Measurements from ENCODE around the gene LCMT1. TPM values are rescaled to one million over a fixed set of nuclear protein-coding genes. Genes with fewer than 3 reads are reported as not detected.

The LCMT1 gene
- total RNA-seq, 6 experiments from 2014 or later, result 31.7 to 44.1 (median 41.5) TPM

DNA sequence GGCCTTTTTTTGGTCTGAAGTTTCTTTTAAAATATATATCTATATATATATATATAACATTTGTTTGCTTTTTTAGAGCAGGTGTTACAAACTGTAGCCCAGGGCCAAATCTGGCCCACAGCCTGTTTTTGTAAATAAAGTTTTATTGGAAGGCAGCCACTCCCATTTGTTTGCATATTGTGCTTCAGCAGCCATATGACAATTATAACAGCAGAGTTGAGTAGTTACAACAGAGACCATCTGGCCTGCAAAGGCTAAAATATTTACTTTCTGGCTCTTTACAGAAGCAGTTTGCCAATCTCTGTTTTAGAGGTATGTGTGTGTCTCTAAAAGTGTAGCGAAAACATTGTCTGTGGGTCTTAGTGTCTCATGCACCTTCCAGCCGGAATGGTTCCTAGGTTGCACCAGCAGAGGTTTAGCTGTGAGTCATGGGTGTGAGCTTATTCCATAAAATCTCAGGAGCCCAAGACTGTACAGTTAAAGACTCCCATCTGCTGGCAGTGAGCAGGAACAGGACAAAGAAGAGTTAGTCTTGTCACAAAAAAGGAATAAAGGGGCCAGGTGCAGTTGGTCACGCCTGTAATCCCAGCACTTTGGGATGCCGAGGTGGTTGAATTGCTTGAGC is 23.8 kb downstream of the LCMT1 start:
- TF ChIP-seq CTCF (IDR thresholded peaks at IDR 0.05), result peak; percentile 76
- no peak overlapping the region for H3K4me3 Mint-ChIP-seq
- H3K4me1 Mint-ChIP-seq (ENCODE audit: low read depth), result peaks cover 26% of the 10 kb centered on the region
- H3K36me3 Mint-ChIP-seq (ENCODE audit: low read depth), result peaks cover 20% of the 10 kb centered on the region
- no peaks in the 10 kb centered on the region for H3K9me3 Mint-ChIP-seq
- peak; percentile 83 for DNase-seq
- no peaks in the 10 kb centered on the region for H3K27me3 Mint-ChIP-seq (ENCODE audit: insufficient read depth)
- 0 out of 2 replicates have a peak overlapping the region, but pooled peaks have one; percentile 29 for H3K27ac Mint-ChIP-seq

DNA sequence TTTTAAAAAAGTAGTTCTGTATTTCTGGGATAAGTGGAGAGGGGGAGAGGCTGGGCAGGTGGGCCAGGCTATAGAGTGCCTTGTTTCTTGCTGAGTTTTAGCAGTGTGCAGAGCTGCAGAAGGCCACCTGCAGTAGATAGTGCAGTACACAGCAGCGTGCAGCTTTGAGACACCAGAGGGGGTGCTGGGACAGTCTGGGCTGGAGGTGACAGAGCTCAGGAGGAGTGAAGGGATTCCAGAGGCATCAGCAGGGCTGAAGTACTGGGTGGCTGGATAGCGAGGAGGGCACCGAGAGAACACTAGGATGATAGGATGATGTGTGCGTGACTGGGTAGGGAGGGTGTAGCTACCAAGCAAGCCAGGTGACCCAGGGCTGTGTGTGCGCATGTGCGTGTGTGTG is 26.6 kb downstream of the LCMT1 start:
- Mint-ChIP-seq H3K4me1 (ENCODE audit: low read depth) (peaks cover 31% of the 10 kb centered on the region), H3K4me3 (no peak overlapping the region), H3K27ac (peak overlapping the region; percentile 7; the same call in 1 of the 2 replicates), H3K9me3 (no peaks in the 10 kb centered on the region), H3K36me3 (ENCODE audit: low read depth) (peaks cover 24% of the 10 kb centered on the region), H3K27me3 (ENCODE audit: insufficient read depth) (no peaks in the 10 kb centered on the region)
- no peak for TF ChIP-seq CTCF (IDR thresholded peaks at IDR 0.05)
- no peak for DNase-seq

- Mint-ChIP-seq H3K9me3 (no peaks in the 10 kb centered on the region), H3K27ac (no peak overlapping the region), H3K4me3 (no peak overlapping the region), H3K27me3 (ENCODE audit: insufficient read depth) (no peaks in the 10 kb centered on the region; the same call in none of the 2 replicates), H3K36me3 (ENCODE audit: low read depth) (peaks cover 12% of the 10 kb centered on the region), H3K4me1 (ENCODE audit: low read depth) (peaks cover 15% of the 10 kb centered on the region)
- no peak for TF ChIP-seq CTCF (IDR thresholded peaks at IDR 0.05)
- DNase-seq, result peak; percentile 5
Observed at GRCh38 chr16:25140459-25140858, 28.9 kb downstream of the LCMT1 start.

DNA sequence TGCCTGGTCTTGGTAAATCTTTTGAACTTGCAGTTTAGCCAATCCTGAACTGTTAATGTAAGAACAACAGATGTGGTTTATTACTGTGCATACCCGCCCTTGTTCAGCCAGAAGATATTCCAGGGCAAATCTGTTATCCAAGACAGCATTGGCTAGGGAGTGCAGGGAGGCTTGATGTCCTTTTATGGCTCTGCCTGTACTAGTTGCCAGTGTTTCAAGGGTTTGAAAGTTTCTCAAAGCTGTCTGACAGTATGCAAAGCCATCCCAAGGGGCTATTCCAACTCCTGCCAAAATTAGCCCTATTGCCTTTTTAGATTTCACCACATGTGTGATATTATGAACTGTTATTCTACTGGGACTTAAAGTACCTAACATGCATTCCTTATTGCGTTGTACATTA is 30.1 kb downstream of the LCMT1 start:
- H3K4me3 Mint-ChIP-seq, result no peak overlapping the region; the same call in 1 of the 2 replicates
- DNase-seq, result no peak
- H3K36me3 Mint-ChIP-seq (ENCODE audit: low read depth), result peaks cover 15% of the 10 kb centered on the region
- no peaks in the 10 kb centered on the region; the same call in none of the 2 replicates for H3K27me3 Mint-ChIP-seq (ENCODE audit: insufficient read depth)
- H3K9me3 Mint-ChIP-seq, result no peaks in the 10 kb centered on the region
- H3K4me1 Mint-ChIP-seq (ENCODE audit: low read depth), result peaks cover 12% of the 10 kb centered on the region
- TF ChIP-seq CTCF (IDR thresholded peaks at IDR 0.05), result no peak
- H3K27ac Mint-ChIP-seq, result no peak overlapping the region

DNA sequence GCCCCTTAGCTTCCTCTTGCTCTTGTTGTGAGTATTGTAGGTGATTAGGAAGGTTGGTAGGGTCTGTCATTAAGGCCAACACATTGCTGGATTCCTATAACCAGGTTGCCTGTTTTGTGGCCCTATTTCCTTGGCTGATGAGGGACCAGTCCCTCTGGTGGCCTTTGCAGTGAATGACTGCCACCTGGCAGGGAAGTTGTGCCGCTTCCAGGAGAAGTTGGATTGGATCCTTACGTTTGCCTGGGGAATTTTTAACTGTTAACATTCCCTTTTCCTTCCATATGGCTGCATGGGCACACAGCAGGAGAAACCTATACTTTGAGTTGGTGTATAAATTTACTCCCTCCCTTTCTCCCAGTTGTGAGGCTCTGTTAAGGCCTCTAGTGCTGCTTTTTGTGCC is 32.4 kb downstream of the LCMT1 start:
- Mint-ChIP-seq H3K36me3 (ENCODE audit: low read depth) (peaks cover 18% of the 10 kb centered on the region), H3K27ac (no peak overlapping the region), H3K4me1 (ENCODE audit: low read depth) (peaks cover 12% of the 10 kb centered on the region), H3K27me3 (ENCODE audit: insufficient read depth) (peaks cover 2% of the 10 kb centered on the region), H3K4me3 (no peak overlapping the region), H3K9me3 (no peaks in the 10 kb centered on the region)
- TF ChIP-seq CTCF (IDR thresholded peaks at IDR 0.05), result peak; percentile 68
- no peak for DNase-seq
